ENCODE measurements around the gene STUM. TPM values are rescaled to one million over a fixed set of nuclear protein-coding genes. Genes with fewer than 3 reads are reported as not detected.
"Not testable (repeated sequence)": the region's sequence is repeated elsewhere in the genome, so short reads cannot be mapped to it uniquely, and the experiment has no call there.

Gene STUM
- total RNA-seq, 1 donor, result not detected

GRCh38 chr1:226597616-226598454 is 49.3 kb downstream of the STUM start:
- no peak overlapping the region for H3K4me3 ChIP-seq (ENCODE audit: low read length)
- H3K27me3 ChIP-seq (ENCODE audit: insufficient read depth, low read length), result no peaks in the 10 kb centered on the region
- H3K9me3 ChIP-seq (ENCODE audit: low read depth, low read length), result no peaks in the 10 kb centered on the region
- no peaks in the 10 kb centered on the region for H3K4me1 ChIP-seq (ENCODE audit: insufficient read depth, low read length)

- no peak overlapping the region for H3K4me3 ChIP-seq (ENCODE audit: low read length)
- H3K4me1 ChIP-seq (ENCODE audit: insufficient read depth, low read length), result no peaks in the 10 kb centered on the region
- no peaks in the 10 kb centered on the region for H3K27me3 ChIP-seq (ENCODE audit: insufficient read depth, low read length)
- no peaks in the 10 kb centered on the region for H3K9me3 ChIP-seq (ENCODE audit: low read depth, low read length)
Observed at GRCh38 chr1:226598455-226598849, 49.9 kb downstream of the STUM start.

- H3K4me1 ChIP-seq (ENCODE audit: insufficient read depth, low read length); H3K9me3 ChIP-seq (ENCODE audit: low read depth, low read length); H3K4me3 ChIP-seq (ENCODE audit: low read length); H3K27me3 ChIP-seq (ENCODE audit: insufficient read depth, low read length): not testable (repeated sequence)
Observed at GRCh38 chr1:226598955-226599354, 50.4 kb downstream of the STUM start.

- H3K9me3 ChIP-seq (ENCODE audit: low read depth, low read length), result no peaks in the 10 kb centered on the region
- H3K4me3 ChIP-seq (ENCODE audit: low read length), result no peak overlapping the region
- no peaks in the 10 kb centered on the region for H3K27me3 ChIP-seq (ENCODE audit: insufficient read depth, low read length)
- H3K4me1 ChIP-seq (ENCODE audit: insufficient read depth, low read length), result no peaks in the 10 kb centered on the region
Observed at GRCh38 chr1:226599636-226600238, 51.2 kb downstream of the STUM start.

- no peaks in the 10 kb centered on the region for H3K9me3 ChIP-seq (ENCODE audit: low read depth, low read length)
- no peak overlapping the region for H3K4me3 ChIP-seq (ENCODE audit: low read length)
- no peaks in the 10 kb centered on the region for H3K4me1 ChIP-seq (ENCODE audit: insufficient read depth, low read length)
- H3K27me3 ChIP-seq (ENCODE audit: insufficient read depth, low read length), result no peaks in the 10 kb centered on the region
Observed at GRCh38 chr1:226600254-226600653, 51.7 kb downstream of the STUM start.

GRCh38 chr1:226601456-226601855 is 52.9 kb downstream of the STUM start:
- Histone ChIP-seq H3K9me3 (ENCODE audit: low read depth, low read length) (no peaks in the 10 kb centered on the region), H3K27me3 (ENCODE audit: insufficient read depth, low read length) (no peaks in the 10 kb centered on the region), H3K4me3 (ENCODE audit: low read length) (no peak overlapping the region)

GRCh38 chr1:226602186-226603021 is 53.8 kb downstream of the STUM start:
- no peaks in the 10 kb centered on the region for H3K9me3 ChIP-seq (ENCODE audit: low read depth, low read length)
- no peaks in the 10 kb centered on the region for H3K27me3 ChIP-seq (ENCODE audit: insufficient read depth, low read length)

More at GRCh38 chr1:226601456-226601855, 52.9 kb downstream of the STUM start:
- H3K4me1 ChIP-seq (ENCODE audit: insufficient read depth, low read length), result no peaks in the 10 kb centered on the region

GRCh38 chr1:226603022-226603857 is 54.7 kb downstream of the STUM start:
- Histone ChIP-seq H3K4me3 (ENCODE audit: low read length) (no peak overlapping the region), H3K27me3 (ENCODE audit: insufficient read depth, low read length) (no peaks in the 10 kb centered on the region), H3K9me3 (ENCODE audit: low read depth, low read length) (no peaks in the 10 kb centered on the region), H3K4me1 (ENCODE audit: insufficient read depth, low read length) (no peaks in the 10 kb centered on the region)

More at GRCh38 chr1:226602186-226603021, 53.8 kb downstream of the STUM start:
- Histone ChIP-seq H3K4me3 (ENCODE audit: low read length) (no peak overlapping the region), H3K4me1 (ENCODE audit: insufficient read depth, low read length) (no peaks in the 10 kb centered on the region)

- H3K4me1 ChIP-seq (ENCODE audit: insufficient read depth, low read length), result no peaks in the 10 kb centered on the region
- no peaks in the 10 kb centered on the region for H3K27me3 ChIP-seq (ENCODE audit: insufficient read depth, low read length)
- no peak overlapping the region for H3K4me3 ChIP-seq (ENCODE audit: low read length)
- no peaks in the 10 kb centered on the region for H3K9me3 ChIP-seq (ENCODE audit: low read depth, low read length)
Observed at GRCh38 chr1:226603858-226604559, 55.4 kb downstream of the STUM start.

- Histone ChIP-seq H3K27me3 (ENCODE audit: insufficient read depth, low read length) (no peaks in the 10 kb centered on the region), H3K4me3 (ENCODE audit: low read length) (no peak overlapping the region), H3K9me3 (ENCODE audit: low read depth, low read length) (no peaks in the 10 kb centered on the region), H3K4me1 (ENCODE audit: insufficient read depth, low read length) (no peaks in the 10 kb centered on the region)
Observed at GRCh38 chr1:226604560-226605317, 56.2 kb downstream of the STUM start.

- Histone ChIP-seq H3K4me1 (ENCODE audit: insufficient read depth, low read length) (no peaks in the 10 kb centered on the region), H3K4me3 (ENCODE audit: low read length) (no peak overlapping the region), H3K9me3 (ENCODE audit: low read depth, low read length) (no peaks in the 10 kb centered on the region), H3K27me3 (ENCODE audit: insufficient read depth, low read length) (no peaks in the 10 kb centered on the region)
Observed at GRCh38 chr1:226605318-226605950, 56.9 kb downstream of the STUM start.

- Histone ChIP-seq H3K4me1 (ENCODE audit: insufficient read depth, low read length) (no peaks in the 10 kb centered on the region), H3K27me3 (ENCODE audit: insufficient read depth, low read length) (no peaks in the 10 kb centered on the region), H3K4me3 (ENCODE audit: low read length) (no peak overlapping the region), H3K9me3 (ENCODE audit: low read depth, low read length) (no peaks in the 10 kb centered on the region)
Observed at GRCh38 chr1:226606311-226607267, 58.0 kb downstream of the STUM start.

Data from mononuclear cell (primary cell).